DND-41 (cell line): ENCODE measurements around the gene DNAJC7.

ENCODE experiments used
- CTCF ChIP-seq: IDR thresholded peaks from 2 replicates; pipeline ENCODE4 v1.5.1; 2012; ENCODE audit warnings: borderline replicate concordance, low read length, moderate library complexity, mild to moderate bottlenecking; ENCODE audit not compliant: poor library complexity, severe bottlenecking; ENCODE audit errors: extremely low read depth
- EZH2 ChIP-seq: IDR thresholded peaks from 3 replicates; pipeline ENCODE4 v1.6.1; 2012; ENCODE audit warnings: borderline replicate concordance, low read depth, mild to moderate bottlenecking, moderate library complexity, low read length, inconsistent platforms; ENCODE audit not compliant: severe bottlenecking

GRCh38 chr17:42034059-42034458 lies 16.8 kb upstream of the DNAJC7 start:
- TF ChIP-seq CTCF, result no peak
- TF ChIP-seq EZH2, result no peak
